ENCODE results near the gene ZNF502.
A peak's percentile ranks its signal among the peaks of the same experiment; 100 is the strongest.

Gene ZNF502

DNA sequence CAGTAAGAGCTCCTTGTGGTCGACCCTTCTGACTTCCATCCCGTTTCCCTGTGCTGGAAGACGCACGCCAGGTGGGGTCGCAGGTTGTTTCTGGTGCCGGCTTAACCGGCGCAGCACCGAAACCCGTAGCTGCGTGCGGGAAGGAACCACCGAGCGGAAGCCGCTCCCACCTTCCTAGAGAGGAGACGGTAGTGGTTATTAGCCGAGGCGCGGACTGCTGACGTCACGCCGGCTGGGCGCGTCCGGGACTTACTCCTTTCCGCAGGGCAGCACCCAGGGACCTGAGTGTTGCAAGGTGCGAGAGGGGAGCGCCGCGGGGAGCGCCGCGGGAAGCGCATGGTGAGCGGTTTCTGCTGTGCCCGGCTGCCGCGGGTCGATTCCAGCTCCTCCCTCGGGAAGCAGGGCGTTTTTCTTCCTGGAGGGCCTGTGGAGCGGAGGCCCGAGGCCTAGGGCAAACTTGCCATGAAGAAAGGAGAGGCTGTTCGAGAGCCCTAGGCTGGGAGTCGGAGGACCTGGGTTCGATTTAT is 17.0 kb downstream of the ZNF502 start, which contains the start of gene ZNF501 (continued):
- no peak for TF ChIP-seq ZBTB44 (tag by site-specific recombination; IDR thresholded peaks at IDR 0.05)
- no peak for TF ChIP-seq ZNF404 (tag by site-specific recombination; IDR thresholded peaks at IDR 0.05)
- TF ChIP-seq, protein P1, sequence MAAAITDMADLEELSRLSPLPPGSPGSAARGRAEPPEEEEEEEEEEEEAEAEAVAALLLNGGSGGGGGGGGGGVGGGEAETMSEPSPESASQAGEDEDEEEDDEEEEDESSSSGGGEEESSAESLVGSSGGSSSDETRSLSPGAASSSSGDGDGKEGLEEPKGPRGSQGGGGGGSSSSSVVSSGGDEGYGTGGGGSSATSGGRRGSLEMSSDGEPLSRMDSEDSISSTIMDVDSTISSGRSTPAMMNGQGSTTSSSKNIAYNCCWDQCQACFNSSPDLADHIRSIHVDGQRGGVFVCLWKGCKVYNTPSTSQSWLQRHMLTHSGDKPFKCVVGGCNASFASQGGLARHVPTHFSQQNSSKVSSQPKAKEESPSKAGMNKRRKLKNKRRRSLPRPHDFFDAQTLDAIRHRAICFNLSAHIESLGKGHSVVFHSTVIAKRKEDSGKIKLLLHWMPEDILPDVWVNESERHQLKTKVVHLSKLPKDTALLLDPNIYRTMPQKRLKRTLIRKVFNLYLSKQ (tag by site-specific recombination; IDR thresholded peaks at IDR 0.05; ENCODE audit: borderline replicate concordance) = no peak
- no peak for TF ChIP-seq ZNF768 (tag by site-specific recombination; IDR thresholded peaks at IDR 0.05)
- TF ChIP-seq ZNF239 (tag by site-specific recombination; IDR thresholded peaks at IDR 0.05) = no peak
- no peak for TF ChIP-seq EGR2 (tag by site-specific recombination; IDR thresholded peaks at IDR 0.05; ENCODE audit: low read depth)
- TF ChIP-seq ZXDB (tag by site-specific recombination; IDR thresholded peaks at IDR 0.05) = peak; percentile 86
- TF ChIP-seq ZNF621 (tag by site-specific recombination; IDR thresholded peaks at IDR 0.05) = no peak
- no peak for TF ChIP-seq HOXA7 (CRISPR knock-in tag; IDR thresholded peaks at IDR 0.05; ENCODE audit: borderline replicate concordance)
- no peak for TF ChIP-seq ZSCAN5A (tag by site-specific recombination; IDR thresholded peaks at IDR 0.05)
- TF ChIP-seq ZNF501 (tag by site-specific recombination; IDR thresholded peaks at IDR 0.05) = peak; percentile 66; the same call in 1 of the 2 replicates
- no peak; the same call in 1 of the 2 replicates for TF ChIP-seq TRIM28 (IDR thresholded peaks at IDR 0.05; ENCODE audit: borderline replicate concordance, low read length)
- TF ChIP-seq, protein P2, sequence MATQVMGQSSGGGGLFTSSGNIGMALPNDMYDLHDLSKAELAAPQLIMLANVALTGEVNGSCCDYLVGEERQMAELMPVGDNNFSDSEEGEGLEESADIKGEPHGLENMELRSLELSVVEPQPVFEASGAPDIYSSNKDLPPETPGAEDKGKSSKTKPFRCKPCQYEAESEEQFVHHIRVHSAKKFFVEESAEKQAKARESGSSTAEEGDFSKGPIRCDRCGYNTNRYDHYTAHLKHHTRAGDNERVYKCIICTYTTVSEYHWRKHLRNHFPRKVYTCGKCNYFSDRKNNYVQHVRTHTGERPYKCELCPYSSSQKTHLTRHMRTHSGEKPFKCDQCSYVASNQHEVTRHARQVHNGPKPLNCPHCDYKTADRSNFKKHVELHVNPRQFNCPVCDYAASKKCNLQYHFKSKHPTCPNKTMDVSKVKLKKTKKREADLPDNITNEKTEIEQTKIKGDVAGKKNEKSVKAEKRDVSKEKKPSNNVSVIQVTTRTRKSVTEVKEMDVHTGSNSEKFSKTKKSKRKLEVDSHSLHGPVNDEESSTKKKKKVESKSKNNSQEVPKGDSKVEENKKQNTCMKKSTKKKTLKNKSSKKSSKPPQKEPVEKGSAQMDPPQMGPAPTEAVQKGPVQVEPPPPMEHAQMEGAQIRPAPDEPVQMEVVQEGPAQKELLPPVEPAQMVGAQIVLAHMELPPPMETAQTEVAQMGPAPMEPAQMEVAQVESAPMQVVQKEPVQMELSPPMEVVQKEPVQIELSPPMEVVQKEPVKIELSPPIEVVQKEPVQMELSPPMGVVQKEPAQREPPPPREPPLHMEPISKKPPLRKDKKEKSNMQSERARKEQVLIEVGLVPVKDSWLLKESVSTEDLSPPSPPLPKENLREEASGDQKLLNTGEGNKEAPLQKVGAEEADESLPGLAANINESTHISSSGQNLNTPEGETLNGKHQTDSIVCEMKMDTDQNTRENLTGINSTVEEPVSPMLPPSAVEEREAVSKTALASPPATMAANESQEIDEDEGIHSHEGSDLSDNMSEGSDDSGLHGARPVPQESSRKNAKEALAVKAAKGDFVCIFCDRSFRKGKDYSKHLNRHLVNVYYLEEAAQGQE (tag by site-specific recombination; IDR thresholded peaks at IDR 0.05) = no peak
- TF ChIP-seq BCL6B (tag by site-specific recombination; IDR thresholded peaks at IDR 0.05) = 0 out of 2 replicates have a peak, but pooled peaks have one; percentile 33
- TF ChIP-seq, protein P3, sequence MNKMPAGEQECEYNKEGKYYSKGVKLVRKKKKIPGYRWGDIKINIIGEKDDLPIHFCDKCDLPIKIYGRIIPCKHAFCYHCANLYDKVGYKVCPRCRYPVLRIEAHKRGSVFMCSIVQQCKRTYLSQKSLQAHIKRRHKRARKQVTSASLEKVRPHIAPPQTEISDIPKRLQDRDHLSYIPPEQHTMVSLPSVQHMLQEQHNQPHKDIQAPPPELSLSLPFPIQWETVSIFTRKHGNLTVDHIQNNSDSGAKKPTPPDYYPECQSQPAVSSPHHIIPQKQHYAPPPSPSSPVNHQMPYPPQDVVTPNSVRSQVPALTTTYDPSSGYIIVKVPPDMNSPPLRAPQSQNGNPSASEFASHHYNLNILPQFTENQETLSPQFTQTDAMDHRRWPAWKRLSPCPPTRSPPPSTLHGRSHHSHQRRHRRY (tag by site-specific recombination; IDR thresholded peaks at IDR 0.05) = no peak
- TF ChIP-seq ZNF529 (tag by site-specific recombination; IDR thresholded peaks at IDR 0.05; ENCODE audit: insufficient replicate concordance) = no peak
- 0 out of 2 replicates have a peak, but pooled peaks have one; percentile 40 for TF ChIP-seq KLF16 (tag by site-specific recombination; IDR thresholded peaks at IDR 0.05)
- TF ChIP-seq SP2 (tag by site-specific recombination; IDR thresholded peaks at IDR 0.05) = peak; percentile 73
- no peak for TF ChIP-seq ZNF311 (tag by site-specific recombination; IDR thresholded peaks at IDR 0.05; ENCODE audit: borderline replicate concordance)
- no peak for TF ChIP-seq ZNF664 (tag by site-specific recombination; IDR thresholded peaks at IDR 0.05)
- no peak for TF ChIP-seq ZNF302 (tag by site-specific recombination; IDR thresholded peaks at IDR 0.05; ENCODE audit: low read depth)
- TF ChIP-seq ZBTB7A (tag by site-specific recombination; IDR thresholded peaks at IDR 0.05; ENCODE audit: low read depth) = no peak
- TF ChIP-seq ZNF394 (tag by site-specific recombination; IDR thresholded peaks at IDR 0.05; ENCODE audit: borderline replicate concordance) = peak; percentile 48; the same call in 1 of the 2 replicates
- TF ChIP-seq, protein P4, sequence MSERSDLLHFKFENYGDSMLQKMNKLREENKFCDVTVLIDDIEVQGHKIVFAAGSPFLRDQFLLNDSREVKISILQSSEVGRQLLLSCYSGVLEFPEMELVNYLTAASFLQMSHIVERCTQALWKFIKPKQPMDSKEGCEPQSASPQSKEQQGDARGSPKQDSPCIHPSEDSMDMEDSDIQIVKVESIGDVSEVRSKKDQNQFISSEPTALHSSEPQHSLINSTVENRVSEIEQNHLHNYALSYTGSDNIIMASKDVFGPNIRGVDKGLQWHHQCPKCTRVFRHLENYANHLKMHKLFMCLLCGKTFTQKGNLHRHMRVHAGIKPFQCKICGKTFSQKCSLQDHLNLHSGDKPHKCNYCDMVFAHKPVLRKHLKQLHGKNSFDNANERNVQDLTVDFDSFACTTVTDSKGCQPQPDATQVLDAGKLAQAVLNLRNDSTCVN (tag by site-specific recombination; optimal IDR thresholded peaks at IDR 0.05) = peak; percentile 71
- TF ChIP-seq MEIS1 (CRISPR knock-in tag; IDR thresholded peaks at IDR 0.05; ENCODE audit: borderline replicate concordance) = no peak
- no peak for TF ChIP-seq ZNF214 (tag by site-specific recombination; IDR thresholded peaks at IDR 0.05; ENCODE audit: borderline replicate concordance)
- peak; percentile 32; the same call in 1 of the 2 replicates for TF ChIP-seq ZNF2 (tag by site-specific recombination; IDR thresholded peaks at IDR 0.05)
- peak; percentile 56; the same call in 1 of the 2 replicates for TF ChIP-seq ZNF549 (tag by site-specific recombination; IDR thresholded peaks at IDR 0.05)
- TF ChIP-seq ZNF837 (tag by site-specific recombination; IDR thresholded peaks at IDR 0.05) = no peak
